HAP-1 (cell line): ENCODE results near the gene CLIC3.

ENCODE experiments used
- DNase-seq, 2 experiments: peaks; one replicate each; pipeline ENCODE4 v3.0.0-alpha.2; 2016 to 2020; ENCODE audit warnings: low spot score in 2 of 2
- H3K27me3 ChIP-seq: fragments of 250-450 bp; sonication (Bioruptor Pico); 2 replicates; pipeline ENCODE4 v1.5.1; 2020; ENCODE audit warnings: low read depth, mild to moderate bottlenecking, moderate library complexity
- H3K36me3 ChIP-seq: fragments of 250-450 bp; sonication (Bioruptor Pico); replicated peaks from 2 replicates; pipeline ENCODE4 v1.5.1; 2020; ENCODE audit warnings: mild to moderate bottlenecking
- H3K4me1 ChIP-seq: fragments of 250-450 bp; sonication (Bioruptor Pico); 2 replicates; pipeline ENCODE4 v1.5.1; 2020; ENCODE audit warnings: mild to moderate bottlenecking
- H3K4me3 ChIP-seq: fragments of 250-450 bp; sonication (Bioruptor Pico); 2 replicates; pipeline ENCODE4 v1.5.1; 2020; ENCODE audit warnings: mild to moderate bottlenecking, moderate library complexity
- H3K9me3 ChIP-seq: fragments of 250-450 bp; sonication (Bioruptor Pico); 2 replicates; pipeline ENCODE4 v1.5.1; 2020; ENCODE audit warnings: mild to moderate bottlenecking, moderate library complexity
- in situ Hi-C: fragments of 300-500 bp; cut with MboI; formaldehyde crosslinking; loops from 3 replicates; pipeline ENCODE4 v1.14.3; 2020; ENCODE audit warnings: low sequenced_read_pairs, inconsistent platforms, mixed read lengths

CLIC3 gene

DNA sequence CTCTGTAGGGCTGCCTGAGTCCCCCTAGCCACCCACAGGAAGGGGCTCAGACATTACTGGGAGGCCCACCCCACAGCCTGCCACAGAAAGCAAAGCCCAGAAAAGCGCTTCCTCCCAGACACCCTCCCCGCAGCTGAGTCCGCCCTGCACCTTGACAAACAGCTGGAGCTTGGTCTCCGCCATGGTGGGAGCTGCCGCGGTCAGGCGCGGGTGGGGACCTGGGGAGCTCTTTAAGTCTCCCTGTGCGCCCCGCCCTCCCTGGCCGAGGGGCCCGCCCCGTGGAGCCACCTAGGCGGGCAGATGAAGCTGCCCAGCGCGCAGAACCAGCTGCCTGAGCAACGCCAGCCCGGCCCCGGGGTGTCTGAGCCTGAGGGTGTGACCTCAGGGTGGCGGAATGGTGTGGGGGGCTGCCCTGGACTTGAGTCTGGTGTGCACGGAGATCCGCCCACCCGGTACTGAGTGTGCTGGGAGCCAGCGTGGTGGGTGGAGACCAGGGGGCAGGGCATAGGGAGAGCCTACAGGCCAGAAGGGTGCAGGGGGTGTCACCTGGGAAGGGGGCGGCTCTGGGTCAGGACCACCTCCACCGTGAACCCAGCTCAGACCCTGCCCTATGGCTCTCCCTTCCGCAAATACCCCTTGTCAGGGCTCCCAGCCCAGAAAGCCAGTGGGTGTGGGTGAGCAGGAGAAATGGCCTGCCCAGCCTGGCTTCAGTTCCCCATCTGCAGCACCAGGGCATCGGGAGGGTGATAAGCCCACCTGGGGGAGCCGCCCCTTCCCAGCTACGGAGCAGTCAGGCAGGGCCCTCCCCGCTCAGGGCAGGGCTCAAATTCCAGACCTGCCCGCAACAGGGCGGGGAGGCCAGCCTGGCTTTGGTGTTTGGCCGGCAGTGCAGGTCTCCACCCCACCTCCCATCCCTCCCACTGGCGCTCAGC, at the start of gene CLIC3:
Gene CLIC3, minus strand, starts transcription at position 208 of the 932 bp plus-strand sequence. Its CDS starts 25 bp downstream, at position 183.
- in situ Hi-C loops = no loop called here
- no peak within 1 kb of the TSS for H3K4me3 ChIP-seq
- H3K4me1 ChIP-seq = peaks cover 4% of the 10 kb centered on the region; the same call in 1 of the 2 replicates
- peak in 1 of 2 experiments; percentile 56 for DNase-seq
- no peaks in the 10 kb centered on the region; the same call in 1 of the 2 replicates for H3K9me3 ChIP-seq
- H3K27me3 ChIP-seq = no peaks in the 10 kb centered on the region; the same call in 1 of the 2 replicates
- H3K36me3 ChIP-seq = peaks cover 16% of the 10 kb centered on the region

DNA sequence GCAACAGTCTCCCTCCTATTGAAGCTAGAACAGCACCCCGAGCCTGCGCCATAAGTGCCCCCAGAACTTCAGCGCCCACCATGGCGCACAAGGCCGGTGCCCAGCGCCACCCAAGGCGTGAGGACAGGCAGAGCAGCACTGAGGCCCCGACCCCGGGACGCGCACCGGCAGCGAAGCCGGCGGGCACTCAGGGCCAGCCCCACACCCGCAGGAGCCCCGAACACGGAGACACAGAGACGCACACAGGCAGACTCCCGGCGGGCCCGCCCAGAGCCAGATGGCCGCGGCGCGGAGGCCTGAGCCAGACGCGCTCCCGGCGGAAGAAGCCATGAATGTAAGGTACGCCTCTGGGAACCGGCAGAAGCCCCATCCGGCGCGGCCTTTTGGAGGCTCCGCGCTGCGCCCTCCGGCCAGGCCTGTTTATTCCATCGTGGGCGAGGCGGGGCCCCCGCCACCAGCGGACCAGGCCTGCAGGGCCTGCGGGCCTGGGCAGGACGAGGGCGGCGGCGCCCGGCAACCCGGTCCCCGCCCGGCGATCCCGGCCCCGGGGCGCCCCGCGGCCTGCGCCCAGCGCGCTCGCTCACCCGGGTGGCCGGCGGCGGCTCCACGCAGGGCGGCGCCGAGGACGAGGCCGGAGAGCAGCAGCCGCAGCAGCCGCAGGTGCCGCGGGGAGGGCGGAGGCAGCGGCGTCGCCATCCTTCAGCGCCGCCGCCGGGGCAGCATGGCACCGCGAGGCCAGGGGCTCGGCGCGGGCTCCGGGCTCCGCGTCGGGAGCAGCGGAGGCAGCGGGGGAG, 49.1 kb upstream of the CLIC3 start:
- Histone ChIP-seq H3K4me3 (peak overlapping the region; percentile 49), H3K9me3 (no peaks in the 10 kb centered on the region), H3K27me3 (peaks cover 13% of the 10 kb centered on the region), H3K36me3 (no peaks in the 10 kb centered on the region), H3K4me1 (no peaks in the 10 kb centered on the region; the same call in 1 of the 2 replicates)
- in situ Hi-C loops = no loop called here
- DNase-seq = peak in 1 of 2 experiments; percentile 63

- no peak for DNase-seq
- H3K4me3 ChIP-seq = peak overlapping the region; percentile 49
- in situ Hi-C loops = no loop called here
- peaks cover 8% of the 10 kb centered on the region for H3K27me3 ChIP-seq
- no peaks in the 10 kb centered on the region; the same call in 1 of the 2 replicates for H3K4me1 ChIP-seq
- H3K9me3 ChIP-seq = no peaks in the 10 kb centered on the region
- peaks cover 3% of the 10 kb centered on the region; the same call in 1 of the 2 replicates for H3K36me3 ChIP-seq
Observed at GRCh38 chr9:137044502-137045177, 48.3 kb upstream of the CLIC3 start.

- no peak for DNase-seq
- Histone ChIP-seq H3K9me3 (no peaks in the 10 kb centered on the region), H3K36me3 (peaks cover 7% of the 10 kb centered on the region; the same call in 1 of the 2 replicates), H3K4me3 (no peak overlapping the region), H3K27me3 (peaks cover 2% of the 10 kb centered on the region), H3K4me1 (no peaks in the 10 kb centered on the region; the same call in 1 of the 2 replicates)
- in situ Hi-C loops = no loop called here
Observed at GRCh38 chr9:137044037-137044436, 47.7 kb upstream of the CLIC3 start.

GRCh38 chr9:137042751-137043727, 46.7 kb upstream of the CLIC3 start:
- Histone ChIP-seq H3K27me3 (no peaks in the 10 kb centered on the region), H3K36me3 (peaks cover 12% of the 10 kb centered on the region; the same call in 1 of the 2 replicates), H3K4me3 (no peak overlapping the region), H3K4me1 (no peaks in the 10 kb centered on the region; the same call in 1 of the 2 replicates), H3K9me3 (no peaks in the 10 kb centered on the region)
- no peak for DNase-seq
- in situ Hi-C loops = no loop called here

- H3K4me3 ChIP-seq = no peak overlapping the region
- in situ Hi-C loops = no loop called here
Observed at GRCh38 chr9:137041124-137041523, 44.8 kb upstream of the CLIC3 start.

DNA sequence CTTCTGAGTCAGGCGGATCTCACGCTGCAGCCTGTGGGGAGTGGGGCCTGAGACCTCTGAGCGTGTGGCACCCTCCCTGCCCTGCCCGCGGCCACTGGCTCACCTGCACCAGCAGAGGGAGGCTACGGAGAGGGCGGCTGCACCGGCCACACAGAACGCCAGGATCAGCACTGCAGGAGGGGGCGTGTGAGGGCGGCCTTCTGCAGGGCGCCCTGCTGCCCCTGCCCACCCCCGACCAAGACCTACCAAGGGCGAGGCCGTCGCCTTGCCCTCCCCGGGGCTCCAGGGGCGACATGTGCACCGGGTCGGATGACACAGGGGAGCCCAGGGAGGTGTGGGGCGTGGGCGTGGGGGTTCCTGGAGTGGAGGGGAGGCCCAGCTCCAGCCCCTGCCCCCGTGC, 44.2 kb upstream of the CLIC3 start:
- Histone ChIP-seq H3K4me3 (no peak overlapping the region), H3K36me3 (peaks cover 12% of the 10 kb centered on the region; the same call in 1 of the 2 replicates), H3K27me3 (no peaks in the 10 kb centered on the region), H3K4me1 (no peaks in the 10 kb centered on the region; the same call in 1 of the 2 replicates), H3K9me3 (no peaks in the 10 kb centered on the region)
- no peak for DNase-seq
- in situ Hi-C loops = no loop called here

More at GRCh38 chr9:137041124-137041523, 44.8 kb upstream of the CLIC3 start:
- no peaks in the 10 kb centered on the region for H3K9me3 ChIP-seq
- no peaks in the 10 kb centered on the region; the same call in 1 of the 2 replicates for H3K4me1 ChIP-seq
- DNase-seq = no peak
- H3K27me3 ChIP-seq = no peaks in the 10 kb centered on the region
- H3K36me3 ChIP-seq = peaks cover 12% of the 10 kb centered on the region; the same call in 1 of the 2 replicates

GRCh38 chr9:137039611-137040366, 43.4 kb upstream of the CLIC3 start:
- Histone ChIP-seq H3K9me3 (no peaks in the 10 kb centered on the region), H3K4me1 (no peaks in the 10 kb centered on the region; the same call in 1 of the 2 replicates), H3K36me3 (peaks cover 12% of the 10 kb centered on the region; the same call in 1 of the 2 replicates), H3K4me3 (no peak overlapping the region), H3K27me3 (peaks cover 3% of the 10 kb centered on the region; the same call in 1 of the 2 replicates)
- in situ Hi-C loops = loop anchor here (10.0 kb wide), 1 partner anchor 255 kb away; no protein-coding TSS in a partner anchor
- DNase-seq = no peak

- Histone ChIP-seq H3K36me3 (peaks cover 12% of the 10 kb centered on the region; the same call in 1 of the 2 replicates), H3K27me3 (peaks cover 6% of the 10 kb centered on the region; the same call in 1 of the 2 replicates), H3K4me1 (no peaks in the 10 kb centered on the region), H3K4me3 (no peak overlapping the region), H3K9me3 (no peaks in the 10 kb centered on the region)
- DNase-seq = no peak
- in situ Hi-C loops = loop anchor here (10.0 kb wide), 1 partner anchor 254 kb away; no protein-coding TSS in a partner anchor
Observed at GRCh38 chr9:137038916-137039315, 42.5 kb upstream of the CLIC3 start.

- H3K4me1 ChIP-seq = no peaks in the 10 kb centered on the region
- no peak for DNase-seq
- in situ Hi-C loops = loop anchor here (10.0 kb wide), 1 partner anchor 253 kb away; no protein-coding TSS in a partner anchor
Observed at GRCh38 chr9:137037483-137037882, 41.1 kb upstream of the CLIC3 start.

GRCh38 chr9:137037035-137037434, 40.7 kb upstream of the CLIC3 start:
- in situ Hi-C loops = loop anchor here (10.0 kb wide), 1 partner anchor 252 kb away; no protein-coding TSS in a partner anchor
- H3K4me3 ChIP-seq = no peak overlapping the region
- DNase-seq = no peak
- no peaks in the 10 kb centered on the region for H3K9me3 ChIP-seq
- peaks cover 6% of the 10 kb centered on the region; the same call in 1 of the 2 replicates for H3K27me3 ChIP-seq
- peaks cover 12% of the 10 kb centered on the region; the same call in 1 of the 2 replicates for H3K36me3 ChIP-seq
- no peaks in the 10 kb centered on the region for H3K4me1 ChIP-seq

More at GRCh38 chr9:137037483-137037882, 41.1 kb upstream of the CLIC3 start:
- peaks cover 6% of the 10 kb centered on the region; the same call in 1 of the 2 replicates for H3K27me3 ChIP-seq
- H3K36me3 ChIP-seq = peaks cover 12% of the 10 kb centered on the region; the same call in 1 of the 2 replicates
- H3K9me3 ChIP-seq = no peaks in the 10 kb centered on the region
- H3K4me3 ChIP-seq = no peak overlapping the region
